Activated naive CD8-positive, alpha-beta T cell (primary cell): ENCODE measurements around the gene ANKRD65.
"Not testable (repeated sequence)": the region's sequence is repeated elsewhere in the genome, so short reads cannot be mapped to it uniquely, and the experiment has no call there.

Experiments used
- H3K27ac Mint-ChIP-seq: one replicate; pipeline ENCODE4 v1.8.0; 2021; ENCODE audit warnings: mixed read lengths
- H3K27me3 Mint-ChIP-seq: one replicate; pipeline ENCODE4 v1.8.0; 2021; ENCODE audit warnings: mixed read lengths
- H3K36me3 Mint-ChIP-seq: one replicate; pipeline ENCODE4 v1.8.0; 2021; ENCODE audit warnings: mixed read lengths
- H3K4me1 Mint-ChIP-seq: one replicate; pipeline ENCODE4 v1.8.0; 2021; ENCODE audit warnings: low read depth, mixed read lengths
- H3K4me3 Mint-ChIP-seq: one replicate; pipeline ENCODE4 v1.8.0; 2021; ENCODE audit warnings: mild to moderate bottlenecking, mixed read lengths
- H3K9me3 Mint-ChIP-seq: one replicate; pipeline ENCODE4 v1.8.0; 2021; ENCODE audit warnings: low read depth, mixed read lengths

The ANKRD65 gene

DNA sequence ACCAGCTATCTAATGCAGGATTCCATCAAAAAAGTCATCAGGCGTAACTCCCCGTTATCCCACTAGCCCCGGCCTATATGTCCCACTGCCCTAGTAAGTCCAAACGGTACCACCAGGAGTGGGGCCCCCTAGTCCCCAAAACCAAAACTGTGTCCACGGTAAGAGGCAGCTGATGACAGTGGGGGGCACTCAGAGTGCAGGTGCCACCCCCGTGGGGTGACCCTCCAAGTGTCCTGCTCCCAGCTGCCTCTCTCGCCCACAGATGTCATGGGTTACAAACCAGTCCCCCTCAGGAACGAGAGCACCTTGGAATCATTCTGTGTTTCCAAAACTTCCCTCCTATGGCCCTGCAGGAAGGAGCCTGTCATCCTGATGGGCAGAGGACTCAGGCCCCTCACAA lies 35.1 kb downstream of the ANKRD65 start:
- Mint-ChIP-seq H3K9me3 (no peaks in the 10 kb centered on the region), H3K27me3 (no peaks in the 10 kb centered on the region), H3K4me1 (peaks cover 2% of the 10 kb centered on the region), H3K27ac (no peak overlapping the region), H3K36me3 (peaks cover 4% of the 10 kb centered on the region), H3K4me3 (no peak overlapping the region)

DNA sequence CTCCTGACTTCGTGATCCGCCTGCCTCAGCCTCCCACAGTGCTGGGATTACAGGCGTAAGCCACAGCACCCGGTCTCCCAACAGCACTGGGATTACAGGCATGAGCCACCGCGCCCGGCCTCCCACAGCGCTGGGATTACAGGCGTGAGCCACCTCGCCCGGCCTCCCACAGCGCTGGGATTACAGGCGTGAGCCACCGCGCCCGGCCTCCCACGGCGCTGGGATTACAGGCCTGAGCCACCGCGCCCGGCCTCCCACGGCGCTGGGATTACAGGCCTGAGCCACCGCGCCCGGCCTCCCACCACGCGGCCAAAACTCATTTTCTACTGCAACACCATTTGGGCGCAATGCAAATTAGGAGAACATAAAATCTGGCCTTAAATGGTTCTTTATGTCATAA lies 35.7 kb downstream of the ANKRD65 start:
- not testable (repeated sequence) for H3K27ac Mint-ChIP-seq, H3K36me3 Mint-ChIP-seq, H3K9me3 Mint-ChIP-seq, H3K4me1 Mint-ChIP-seq, H3K27me3 Mint-ChIP-seq, H3K4me3 Mint-ChIP-seq

DNA sequence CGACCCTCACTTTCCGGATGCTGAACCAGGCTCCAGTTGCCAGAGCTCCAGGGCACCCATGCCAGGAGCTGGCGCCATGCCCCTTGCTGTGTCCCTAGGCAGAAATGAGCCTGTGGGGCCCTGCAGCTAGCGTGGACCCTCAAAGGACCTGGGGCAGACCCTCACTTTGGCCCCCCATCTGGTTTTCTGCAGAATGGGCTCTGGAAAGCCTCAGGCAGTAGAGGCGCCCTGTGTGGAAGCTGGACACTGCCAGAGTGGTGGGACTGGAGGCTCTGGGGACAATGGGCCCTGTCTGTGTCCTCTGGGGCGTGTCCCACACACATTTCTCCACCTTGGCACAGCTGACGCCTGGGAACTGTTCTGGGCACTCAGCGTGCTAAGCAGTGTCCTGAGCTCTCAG lies 39.8 kb downstream of the ANKRD65 start:
- Mint-ChIP-seq H3K36me3 (no peaks in the 10 kb centered on the region), H3K27me3 (no peaks in the 10 kb centered on the region), H3K4me3 (no peak overlapping the region), H3K27ac (no peak overlapping the region), H3K4me1 (peaks cover 2% of the 10 kb centered on the region), H3K9me3 (no peaks in the 10 kb centered on the region)

DNA sequence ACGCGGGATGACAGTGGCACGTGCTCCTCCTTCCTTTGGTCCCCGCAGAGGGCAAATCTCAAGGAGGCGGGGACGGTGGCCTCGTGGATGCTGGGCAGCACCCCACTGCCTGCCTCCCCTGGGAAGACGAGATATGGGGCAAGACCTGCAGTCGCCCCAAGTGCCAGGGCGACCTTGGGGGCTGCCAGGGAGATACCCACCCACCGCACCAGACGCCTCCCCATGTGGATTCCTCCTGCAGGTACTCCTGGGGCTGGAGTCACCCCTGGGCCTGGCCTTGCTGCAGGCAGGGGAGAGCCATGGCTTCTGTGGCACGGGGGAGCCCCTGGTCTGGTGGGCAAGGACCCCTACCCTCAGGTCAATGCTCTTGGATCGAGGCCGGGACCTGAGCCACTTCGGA lies 40.2 kb downstream of the ANKRD65 start:
- H3K9me3 Mint-ChIP-seq: no peaks in the 10 kb centered on the region
- no peaks in the 10 kb centered on the region for H3K36me3 Mint-ChIP-seq
- no peak overlapping the region for H3K4me3 Mint-ChIP-seq
- H3K27ac Mint-ChIP-seq: no peak overlapping the region
- peaks cover 2% of the 10 kb centered on the region for H3K4me1 Mint-ChIP-seq
- H3K27me3 Mint-ChIP-seq: no peaks in the 10 kb centered on the region

DNA sequence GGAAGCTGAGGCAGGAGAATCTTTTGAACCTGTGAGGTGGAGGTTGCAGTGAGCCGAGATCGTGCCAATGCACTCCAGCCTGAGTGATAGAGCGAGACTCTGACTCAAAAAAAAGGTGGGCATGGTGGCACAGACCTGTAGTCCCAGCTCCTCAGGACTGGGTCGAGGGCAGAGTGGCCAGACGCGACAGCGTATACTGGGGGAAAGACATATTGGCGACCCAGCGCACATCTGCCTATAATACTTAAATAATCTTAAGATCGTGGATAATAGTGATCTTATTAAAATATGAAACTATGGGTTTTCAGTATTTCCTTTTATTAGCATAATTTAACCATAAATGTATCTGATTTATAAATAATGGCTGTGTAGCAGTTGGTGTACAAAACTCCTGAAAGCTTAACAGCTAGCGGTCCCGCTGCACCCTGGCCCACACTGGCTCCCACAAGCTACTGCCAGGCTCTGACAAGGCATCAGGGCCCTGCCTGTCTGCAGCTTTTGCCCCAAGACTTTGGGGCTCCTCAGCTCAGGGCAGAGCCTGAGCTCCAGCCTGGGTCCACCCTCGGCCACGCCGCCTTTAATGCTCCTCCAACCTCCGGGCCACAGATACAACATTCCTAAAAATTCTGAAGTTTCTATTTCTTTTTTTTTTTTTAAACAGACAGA lies 43.4 kb downstream of the ANKRD65 start:
- no peaks in the 10 kb centered on the region for H3K9me3 Mint-ChIP-seq
- no peak overlapping the region for H3K4me3 Mint-ChIP-seq
- H3K27ac Mint-ChIP-seq: no peak overlapping the region
- H3K4me1 Mint-ChIP-seq: peaks cover 7% of the 10 kb centered on the region
- H3K27me3 Mint-ChIP-seq: no peaks in the 10 kb centered on the region
- no peaks in the 10 kb centered on the region for H3K36me3 Mint-ChIP-seq

DNA sequence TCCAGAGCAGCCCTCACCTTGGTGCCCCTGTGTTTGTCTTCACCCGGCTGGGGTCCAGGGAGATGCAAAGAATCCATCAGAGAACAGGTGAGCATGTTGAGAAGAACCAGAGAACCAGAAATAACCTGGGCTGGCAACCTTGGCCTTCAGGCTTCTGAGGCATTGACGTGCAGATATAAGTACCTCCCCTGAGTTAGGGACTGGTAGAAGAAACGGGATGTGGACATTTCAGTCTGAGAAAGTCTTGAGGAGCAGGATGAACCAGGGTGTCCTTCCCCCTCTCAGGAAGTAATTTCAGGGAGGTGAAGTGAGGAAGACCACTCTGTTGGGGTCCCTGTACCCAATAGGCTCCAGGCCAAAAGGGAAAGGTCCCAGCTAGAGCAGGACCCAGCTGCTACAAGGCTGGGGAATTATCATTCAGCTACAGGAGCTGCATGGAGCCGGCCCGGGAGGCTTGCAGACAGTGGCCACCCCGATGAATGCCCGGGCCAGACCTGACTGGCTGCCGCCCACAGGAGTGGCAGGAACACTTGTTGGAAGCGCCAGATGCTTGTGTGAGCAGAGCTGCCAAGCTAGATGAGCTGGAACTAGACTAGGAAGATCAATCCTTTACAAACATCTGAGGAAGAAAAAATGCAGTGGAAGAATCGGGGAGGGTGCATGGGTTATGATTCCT lies 44.4 kb downstream of the ANKRD65 start:
- Mint-ChIP-seq H3K4me3 (peak overlapping the region; percentile 91), H3K36me3 (no peaks in the 10 kb centered on the region), H3K9me3 (no peaks in the 10 kb centered on the region), H3K4me1 (peaks cover 8% of the 10 kb centered on the region), H3K27me3 (no peaks in the 10 kb centered on the region), H3K27ac (peak overlapping the region; percentile 28)

DNA sequence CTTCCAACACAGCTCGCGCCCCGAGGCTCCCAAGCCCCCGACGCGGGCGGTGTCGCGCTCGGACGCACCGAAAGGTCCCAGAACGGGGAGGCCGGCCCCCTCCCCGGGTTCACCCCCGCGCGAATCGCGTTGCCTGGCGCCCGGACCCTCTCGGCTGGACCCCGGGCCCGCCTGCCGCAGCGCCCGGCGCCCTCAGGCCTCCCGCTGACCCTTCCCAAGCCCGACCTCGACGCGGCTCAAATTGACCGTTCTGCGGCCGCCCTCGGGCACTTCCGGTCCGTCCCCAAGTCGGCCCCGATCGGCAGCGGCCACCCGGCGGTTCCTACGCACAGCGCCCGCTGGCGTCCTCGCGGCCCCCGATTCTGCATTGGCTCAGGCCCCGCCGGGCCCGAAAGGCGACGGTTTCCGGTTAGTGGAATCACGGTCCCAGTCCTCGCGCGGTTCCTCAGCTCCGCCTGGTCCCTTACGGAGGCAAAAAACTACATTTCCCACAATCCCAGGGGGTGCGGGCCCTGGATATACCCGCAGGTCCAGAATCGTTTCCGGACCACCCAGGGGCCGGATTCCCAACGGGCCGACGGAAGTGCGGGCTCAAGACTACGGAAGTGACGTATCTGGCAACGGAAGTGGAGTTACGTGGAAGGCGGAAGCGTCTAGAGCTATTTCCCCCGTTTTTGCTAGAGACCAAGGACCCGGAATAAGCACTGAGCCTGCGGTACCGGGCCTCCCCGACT lies 46.0 kb downstream of the ANKRD65 start, which contains the start of gene AURKAIP1:
Gene AURKAIP1, minus strand, starts transcription at position 279 of the 734 bp plus-strand sequence. CDS start 451 bp downstream, outside the sequence.
- H3K4me3 Mint-ChIP-seq: peak within 1 kb of the TSS; percentile 91
- no peaks in the 10 kb centered on the region for H3K9me3 Mint-ChIP-seq
- peaks cover 14% of the 10 kb centered on the region for H3K4me1 Mint-ChIP-seq
- no peaks in the 10 kb centered on the region for H3K36me3 Mint-ChIP-seq
- no peaks in the 10 kb centered on the region for H3K27me3 Mint-ChIP-seq
- H3K27ac Mint-ChIP-seq: peak within 1 kb of the TSS; percentile 93

DNA sequence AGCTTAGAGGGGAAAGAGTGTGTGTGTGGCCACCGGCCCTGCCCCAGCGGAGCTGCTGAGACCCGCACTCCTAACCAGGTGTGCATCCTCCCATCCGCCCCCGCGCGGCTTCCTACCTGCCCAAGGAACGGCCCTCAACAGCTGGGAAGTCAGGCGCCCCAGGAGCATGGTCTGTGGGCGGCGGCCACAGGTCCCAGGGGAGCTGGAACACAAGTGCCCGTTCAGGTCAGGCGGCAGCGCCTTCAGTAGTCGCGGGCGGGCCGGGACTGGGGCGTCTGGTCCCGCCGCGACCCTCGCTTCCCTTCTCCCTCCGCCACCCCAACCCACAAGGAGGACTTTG lies 46.5 kb downstream of the ANKRD65 start:
- peak overlapping the region; percentile 28 for H3K27ac Mint-ChIP-seq

DNA sequence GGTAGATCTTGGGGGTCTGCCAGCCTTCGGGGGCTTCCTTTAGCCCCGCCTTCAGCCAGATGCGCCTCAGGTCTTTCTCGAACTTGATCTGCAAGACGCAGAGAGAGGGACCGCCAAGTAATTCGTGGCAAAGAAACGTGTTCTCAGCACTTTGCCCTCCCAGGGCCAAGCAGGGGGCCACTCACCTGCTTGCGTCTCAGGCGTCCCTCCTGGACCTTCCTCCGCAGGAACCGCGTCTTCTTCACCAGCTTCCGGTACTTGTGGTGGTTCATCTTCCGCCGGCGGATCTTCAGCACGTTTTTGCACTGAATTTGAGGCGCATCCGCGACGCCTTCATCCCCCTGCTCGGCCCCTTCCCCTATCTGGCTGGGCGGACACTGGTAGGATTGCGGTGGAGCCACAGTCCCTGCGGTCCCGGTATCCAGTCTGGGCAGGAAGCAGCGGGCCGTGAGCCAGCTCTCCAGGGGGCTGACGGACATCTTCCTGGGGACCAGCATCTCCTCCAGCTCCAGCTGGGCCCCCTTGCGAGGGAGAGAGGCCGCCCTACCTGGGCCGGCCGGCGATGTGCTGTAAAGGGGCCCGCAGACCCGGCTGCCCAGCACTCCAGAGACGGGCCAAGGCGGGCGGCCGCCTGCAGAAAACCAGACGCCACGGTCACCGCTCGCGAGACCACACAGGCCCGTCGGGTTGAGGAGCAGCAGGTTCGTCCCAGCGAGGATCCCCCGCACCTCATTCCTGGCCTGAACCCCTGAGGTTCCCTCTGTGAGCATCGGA lies 47.1 kb downstream of the ANKRD65 start:
- peaks cover 15% of the 10 kb centered on the region for H3K4me1 Mint-ChIP-seq
- peak overlapping the region; percentile 46 for H3K27ac Mint-ChIP-seq
- no peaks in the 10 kb centered on the region for H3K27me3 Mint-ChIP-seq
- peak overlapping the region; percentile 91 for H3K4me3 Mint-ChIP-seq
- no peaks in the 10 kb centered on the region for H3K36me3 Mint-ChIP-seq
- H3K9me3 Mint-ChIP-seq: no peaks in the 10 kb centered on the region

More for the DNA sequence above, 46.5 kb downstream of the ANKRD65 start:
- Mint-ChIP-seq H3K4me3 (peak overlapping the region; percentile 91), H3K36me3 (no peaks in the 10 kb centered on the region), H3K4me1 (peaks cover 15% of the 10 kb centered on the region), H3K9me3 (no peaks in the 10 kb centered on the region), H3K27me3 (no peaks in the 10 kb centered on the region)

DNA sequence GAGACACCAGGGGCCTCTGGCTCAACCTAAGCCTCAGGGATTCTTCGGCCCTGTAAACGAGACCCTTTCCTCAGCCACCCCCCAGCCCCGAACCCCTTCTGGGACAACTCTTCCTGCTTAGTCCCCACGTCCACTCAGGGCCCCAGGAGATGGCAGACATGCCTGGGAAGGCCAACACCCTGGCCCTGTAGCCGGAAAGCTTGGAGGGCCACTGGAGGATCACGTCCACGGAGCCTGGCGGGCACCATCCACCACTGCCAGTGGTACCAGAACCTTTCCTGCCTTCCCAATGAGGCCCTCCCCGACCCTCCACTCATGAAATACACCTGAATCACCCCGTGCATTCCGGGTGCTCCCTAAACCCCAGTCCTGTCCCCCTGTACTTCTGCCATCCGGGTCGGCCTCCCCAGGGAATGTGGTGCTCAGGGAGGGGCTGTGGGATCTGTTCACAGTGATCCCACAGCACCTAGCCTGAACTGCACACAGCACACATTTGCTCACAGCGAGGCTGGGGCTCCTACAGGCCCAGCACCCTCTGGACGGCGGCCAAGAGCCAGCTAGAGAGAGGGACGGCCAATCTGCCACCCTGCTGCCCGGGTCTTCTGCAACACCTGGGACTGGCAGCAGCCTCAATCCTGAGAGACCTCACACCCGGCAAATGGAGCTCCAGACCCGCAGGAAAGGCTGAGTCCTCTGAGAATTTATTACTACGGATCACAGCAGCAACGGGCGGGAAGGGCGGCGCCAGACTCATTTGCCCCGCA lies 47.8 kb downstream of the ANKRD65 start:
- no peaks in the 10 kb centered on the region for H3K36me3 Mint-ChIP-seq
- no peaks in the 10 kb centered on the region for H3K27me3 Mint-ChIP-seq
- no peak overlapping the region for H3K27ac Mint-ChIP-seq
- H3K4me1 Mint-ChIP-seq: peaks cover 15% of the 10 kb centered on the region
- peak overlapping the region; percentile 91 for H3K4me3 Mint-ChIP-seq
- H3K9me3 Mint-ChIP-seq: no peaks in the 10 kb centered on the region

DNA sequence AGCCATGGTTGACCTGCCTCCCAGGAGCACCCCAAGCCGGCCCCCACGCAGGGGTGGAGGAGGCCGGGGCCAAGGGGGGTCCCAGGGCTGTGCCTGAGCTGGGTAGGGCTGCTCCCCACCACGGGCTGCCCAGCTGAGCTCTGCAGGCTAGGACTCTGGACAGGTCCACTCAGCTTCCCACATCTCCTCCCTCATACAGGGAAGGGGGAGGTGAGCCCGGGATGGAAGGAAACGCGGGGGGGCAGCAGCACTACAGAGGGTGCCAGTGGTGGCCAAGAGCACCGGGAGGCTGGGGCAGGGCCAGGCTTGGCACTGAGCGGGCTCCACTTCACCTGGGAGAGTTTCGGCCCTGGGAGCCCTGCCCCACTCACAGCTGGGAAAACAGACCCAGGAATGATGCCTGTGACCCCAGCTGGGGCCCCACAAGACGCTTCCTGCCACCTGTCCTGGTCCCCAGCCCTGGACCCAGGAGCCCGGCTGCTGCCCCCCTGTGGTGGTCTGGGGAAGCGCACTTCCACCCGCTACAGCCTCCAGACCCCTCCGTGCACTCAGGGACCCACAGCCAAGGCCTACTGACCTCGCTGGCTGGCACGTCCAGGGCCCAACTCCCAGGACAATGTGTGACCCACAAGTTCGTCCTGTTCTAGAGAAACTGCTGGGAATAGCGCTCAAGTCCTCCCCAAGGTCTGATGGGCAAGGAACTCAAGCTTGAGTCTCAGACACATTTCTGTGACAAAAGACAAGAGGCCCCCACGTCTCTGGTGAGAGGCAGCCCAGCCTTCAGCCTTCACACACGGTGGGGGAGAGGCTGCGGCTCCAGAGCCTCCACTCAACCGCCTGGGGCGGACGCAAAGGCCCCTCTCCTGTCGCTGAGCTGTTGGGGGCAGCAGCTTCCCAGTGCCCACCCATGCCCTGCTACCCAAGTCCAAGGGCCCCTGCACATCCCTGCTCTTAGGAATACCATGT lies 49.0 kb downstream of the ANKRD65 start:
- Mint-ChIP-seq H3K27ac (no peak overlapping the region), H3K36me3 (no peaks in the 10 kb centered on the region), H3K27me3 (no peaks in the 10 kb centered on the region), H3K4me1 (peaks cover 15% of the 10 kb centered on the region), H3K9me3 (no peaks in the 10 kb centered on the region), H3K4me3 (peak overlapping the region; percentile 54)

DNA sequence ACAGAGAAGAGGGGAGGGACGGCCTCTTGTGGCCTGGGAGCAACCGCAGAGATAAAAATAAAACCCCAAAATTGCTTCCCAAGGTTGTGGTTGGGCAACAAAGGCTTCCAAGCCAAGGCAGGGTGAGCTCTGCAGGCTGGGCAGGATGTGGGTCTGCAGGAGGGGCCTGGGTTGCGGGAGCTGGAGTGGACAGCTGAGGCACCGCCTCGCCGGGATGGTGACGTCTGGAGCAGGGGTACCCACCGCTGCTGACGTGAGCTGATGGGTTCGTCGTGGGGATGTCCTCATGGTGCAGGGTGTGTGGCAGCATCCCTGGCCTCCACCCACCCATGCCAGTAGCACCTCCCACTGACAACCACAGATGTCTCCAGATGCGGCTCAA lies 49.7 kb downstream of the ANKRD65 start:
- no peaks in the 10 kb centered on the region for H3K36me3 Mint-ChIP-seq
- no peak overlapping the region for H3K4me3 Mint-ChIP-seq
- H3K4me1 Mint-ChIP-seq: peaks cover 15% of the 10 kb centered on the region
- no peaks in the 10 kb centered on the region for H3K27me3 Mint-ChIP-seq
- no peak overlapping the region for H3K27ac Mint-ChIP-seq
- H3K9me3 Mint-ChIP-seq: no peaks in the 10 kb centered on the region

DNA sequence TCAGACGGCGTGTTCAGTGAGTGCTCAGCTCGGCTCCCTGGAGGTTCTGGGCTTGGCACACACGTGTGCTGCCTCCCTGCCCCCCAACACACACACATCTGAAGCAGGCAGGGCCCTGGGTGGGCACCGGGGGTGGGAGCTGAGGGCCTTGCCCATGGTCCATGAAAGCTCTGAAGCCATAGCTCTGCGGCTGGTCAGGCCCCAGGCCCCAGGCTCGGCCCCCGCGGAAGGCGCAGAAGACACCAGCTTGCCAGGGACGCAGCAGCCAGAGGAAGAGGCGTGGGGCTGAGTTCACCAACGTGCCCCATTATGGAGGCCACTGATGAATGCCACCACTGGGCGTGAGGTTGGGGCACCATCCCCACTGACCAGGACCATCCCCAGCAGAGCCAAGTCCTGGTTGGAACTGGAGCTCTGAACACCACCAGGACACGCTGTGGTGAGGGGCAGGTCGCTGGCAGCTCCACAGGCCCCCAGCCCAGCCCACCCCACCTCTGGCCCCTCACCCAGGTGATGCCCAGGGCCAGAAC lies 50.2 kb downstream of the ANKRD65 start:
- H3K4me1 Mint-ChIP-seq: peaks cover 15% of the 10 kb centered on the region
- no peaks in the 10 kb centered on the region for H3K36me3 Mint-ChIP-seq
- H3K27me3 Mint-ChIP-seq: no peaks in the 10 kb centered on the region
- no peaks in the 10 kb centered on the region for H3K9me3 Mint-ChIP-seq
- H3K27ac Mint-ChIP-seq: no peak overlapping the region
- H3K4me3 Mint-ChIP-seq: no peak overlapping the region
